ENCODE results near the gene LTC4S. TPM values are rescaled to one million over a fixed set of nuclear protein-coding genes. Genes with fewer than 3 reads are reported as not detected.

Gene LTC4S
- total and polyA plus RNA-seq, 2 donors (not counting 3 experiments of a cell fraction or from before 2014, with no cell fraction given), result 0.95 to 6.3 TPM

- Histone ChIP-seq H3K4me3 (replicated peaks in 1 of 3; ENCODE audit: insufficient read depth in 1 of 3, low read depth in 1 of 3, low read length in 3 of 3) (no peak overlapping the region), H4K20me1 (replicated peaks; ENCODE audit: control insufficient read depth, extremely low read depth, insufficient read depth, low read length) (peaks cover 1% of the 10 kb centered on the region), H3K36me3 (ENCODE audit: control insufficient read depth in 2 of 2, extremely low read depth in 1 of 2, insufficient read depth in 2 of 2, low read length in 2 of 2) (no peaks in the 10 kb centered on the region), H3K9me1 (replicated peaks; ENCODE audit: control insufficient read depth, extremely low read depth, insufficient read depth, low read length) (no peaks in the 10 kb centered on the region), H3K79me2 (ENCODE audit: control insufficient read depth, insufficient read depth, low read length) (peaks cover 58% of the 10 kb centered on the region), H3K27ac (ENCODE audit: insufficient read depth, low read depth, low read length) (no peak overlapping the region), H2AFZ (ENCODE audit: low read depth, low read length) (no peak overlapping the region), H3K9ac (replicated peaks; ENCODE audit: extremely low read depth, insufficient read depth, low read length) (no peak overlapping the region), H3K4me2 (ENCODE audit: insufficient read depth, low read length) (no peak overlapping the region), H3K27me3 (ENCODE audit: control insufficient read depth in 2 of 2, insufficient read depth in 2 of 2, low read length in 2 of 2) (no peaks in the 10 kb centered on the region), H3K9me3 (replicated peaks; ENCODE audit: control insufficient read depth, insufficient read depth, low read length) (no peaks in the 10 kb centered on the region), H3K4me1 (ENCODE audit: control insufficient read depth, extremely low read depth, insufficient read depth, low read length) (peaks cover 55% of the 10 kb centered on the region)
- ChIA-PET POLR2A (interaction anchor here (0.7 kb wide), 1 partner anchor 16 kb away, joined by 5 read pairs; no protein-coding TSS in a partner anchor), CTCF (interaction anchor here (1.2 to 7.1 kb wide), 12 partner anchors 8 to 326 kb away, joined by 4 to 103 read pairs (median 11); partner anchors contain the start of genes LTC4S and MAML1)
- DNase-seq (ENCODE audit: low read depth, low spot score), result peak; percentile 14
- intact Hi-C loops (cut with micrococcal nuclease) (loop anchor here (2.0 kb wide), 1 partner anchor 95 kb away; the partner anchor contains the start of gene MRNIP), dilution Hi-C loops (cut with MboI; ENCODE audit: extremely low pct_ligation_motif_present, low sequenced_read_pairs) (no loop called here)
- TF ChIP-seq CTCF (IDR thresholded peaks at IDR 0.05; ENCODE audit: extremely low read depth in 1 of 2, insufficient read depth in 1 of 2, low read depth in 1 of 2, low read length in 2 of 2) (no peak), MYC (IDR thresholded peaks at IDR 0.05; ENCODE audit: low read depth, low read length) (no peak), GATA2 (IDR thresholded peaks at IDR 0.05; ENCODE audit: insufficient read depth, insufficient read length, low read depth, low read length) (no peak), FOS (IDR thresholded peaks at IDR 0.05; ENCODE audit: borderline replicate concordance, insufficient read depth, low read length) (no peak), POLR2AphosphoS5 (IDR thresholded peaks at IDR 0.05; ENCODE audit: insufficient read depth, low read depth, low read length) (no peak), EZH2 (IDR thresholded peaks at IDR 0.05; ENCODE audit: borderline replicate concordance, low read depth, low read length, severe bottlenecking) (no peak), POLR2A (IDR thresholded peaks at IDR 0.05; ENCODE audit: low read depth, low read length) (no peak), JUN (IDR thresholded peaks at IDR 0.05; ENCODE audit: borderline replicate concordance, insufficient read depth, insufficient read length, low read depth) (no peak)
- TF ChIP-seq, protein P1, sequence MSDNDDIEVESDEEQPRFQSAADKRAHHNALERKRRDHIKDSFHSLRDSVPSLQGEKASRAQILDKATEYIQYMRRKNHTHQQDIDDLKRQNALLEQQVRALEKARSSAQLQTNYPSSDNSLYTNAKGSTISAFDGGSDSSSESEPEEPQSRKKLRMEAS (IDR thresholded peaks at IDR 0.05; ENCODE audit: insufficient read depth, insufficient read length), result no peak
- BruUV-seq (replicated peaks), result no TSS peak
- FAIRE-seq, result no peak
Observed at GRCh38 chr5:179764056-179764455, 29.7 kb upstream of the LTC4S start.

Measured in endothelial cell of umbilical vein (primary cell).